HG02870 (cell line): ENCODE results near the gene XRCC3.

ENCODE experiments used
- ATAC-seq: cut with Tn5 transposase; IDR thresholded peaks from one replicate; pipeline ENCODE4 v1.9.1; 2021; ENCODE audit warnings: mild to moderate bottlenecking, moderate library complexity; ENCODE audit not compliant: unreplicated experiment

XRCC3 gene

DNA sequence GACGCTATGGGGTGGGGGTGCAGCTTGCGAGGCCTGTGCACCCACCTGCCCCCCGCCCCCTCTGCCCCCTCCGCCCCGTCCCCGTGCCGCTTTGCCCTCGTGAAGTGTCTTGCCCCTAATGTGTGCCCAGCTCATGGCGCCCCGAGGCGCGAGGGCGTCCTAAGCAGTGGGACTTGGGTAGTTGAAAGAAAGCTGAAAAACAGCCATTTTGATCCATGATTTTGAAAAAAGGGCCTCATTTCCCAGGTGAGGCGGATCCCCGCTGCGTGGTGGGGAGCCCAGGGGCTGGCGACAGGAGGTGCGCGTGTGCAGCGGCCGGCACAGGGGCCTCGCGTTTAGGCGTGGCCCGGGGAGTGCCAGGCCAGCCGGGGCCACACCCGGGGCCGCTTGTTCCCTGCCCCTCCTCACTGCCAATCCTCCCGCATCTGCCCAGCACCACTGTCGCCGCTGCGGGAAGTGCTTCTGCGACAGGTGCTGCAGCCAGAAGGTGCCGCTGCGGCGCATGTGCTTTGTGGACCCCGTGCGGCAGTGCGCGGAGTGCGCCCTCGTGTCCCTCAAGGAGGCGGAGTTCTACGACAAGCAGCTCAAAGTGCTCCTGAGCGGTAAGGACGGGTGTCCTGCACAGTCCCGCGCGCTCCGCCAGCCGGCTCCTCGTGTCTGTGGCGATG, 12.2 kb upstream of the XRCC3 start:
- ATAC-seq, result no peak

DNA sequence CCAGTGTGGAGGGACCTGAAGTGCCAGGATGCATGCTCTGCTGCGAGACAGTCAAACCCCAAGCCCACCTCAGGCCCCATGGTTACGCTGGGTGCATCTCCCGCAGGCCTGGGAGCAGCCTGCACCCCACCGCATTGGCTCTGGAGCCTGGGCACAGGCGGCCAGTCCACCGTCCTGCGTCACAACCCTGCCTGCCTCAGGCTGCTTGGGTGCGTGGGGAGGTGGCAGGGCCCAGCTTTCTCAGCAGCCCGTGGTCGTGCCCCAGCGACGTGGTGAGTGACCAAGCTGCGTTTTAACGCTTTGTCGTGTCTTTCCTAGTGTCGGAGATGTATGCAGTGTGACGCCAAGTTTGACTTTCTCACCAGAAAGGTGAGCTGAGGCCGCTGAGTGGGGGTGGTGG, 11.2 kb upstream of the XRCC3 start:
- ATAC-seq, result no peak

DNA sequence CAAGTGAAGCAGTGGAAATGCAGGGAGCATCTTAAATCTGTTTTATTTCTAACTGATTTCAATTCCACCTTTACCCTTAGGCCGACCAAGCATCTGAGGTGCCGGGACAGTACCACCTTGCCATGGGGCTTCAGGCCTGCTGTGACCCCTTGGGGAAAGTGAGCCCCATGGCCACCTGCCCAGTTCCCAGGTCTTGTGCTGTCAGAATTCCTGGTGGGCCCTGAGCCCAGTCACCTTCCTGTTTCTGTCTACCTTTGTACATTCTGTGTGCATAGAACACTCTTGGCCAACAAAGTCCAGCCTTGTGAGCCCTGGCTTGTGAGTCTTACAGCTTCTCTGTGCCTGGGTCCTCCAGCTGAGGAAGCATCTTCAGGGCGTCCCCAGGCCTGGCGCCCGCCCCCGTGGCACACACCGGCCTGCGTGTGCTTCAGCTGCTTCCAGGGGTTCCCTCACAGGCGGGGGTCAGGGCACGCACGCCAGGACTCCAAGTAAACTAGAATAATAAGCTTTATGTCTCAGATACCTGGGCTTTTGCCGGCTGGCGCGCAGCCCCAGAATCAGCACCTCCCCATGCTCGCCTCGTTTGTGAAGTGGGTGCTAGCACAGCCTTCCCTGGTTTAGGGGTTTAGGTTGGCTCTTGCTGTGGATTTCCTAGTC, 10.6 kb upstream of the XRCC3 start:
- ATAC-seq, result no peak

GRCh38 chr14:103725001-103725682, 9.9 kb upstream of the XRCC3 start:
- no peak for ATAC-seq

- ATAC-seq, result no peak
Observed at GRCh38 chr14:103724116-103724515, 8.9 kb upstream of the XRCC3 start.

DNA sequence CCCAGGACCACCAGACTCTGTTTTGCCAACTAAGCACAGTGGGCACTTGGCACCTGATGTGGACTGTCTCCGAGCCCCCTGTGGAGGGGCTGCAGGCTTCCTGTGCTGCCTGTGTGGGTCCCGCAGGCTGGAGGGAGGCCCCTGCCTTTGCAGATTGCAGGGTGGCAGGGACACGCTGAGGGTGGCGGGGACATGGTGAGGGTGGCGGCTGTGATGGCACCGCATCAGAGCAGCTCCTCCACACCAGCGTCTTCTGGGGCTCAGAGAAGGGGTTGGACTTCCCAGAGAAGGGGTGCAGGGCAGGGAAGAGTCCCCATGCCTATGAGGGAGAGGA, 8.5 kb upstream of the XRCC3 start:
- ATAC-seq, result no peak

DNA sequence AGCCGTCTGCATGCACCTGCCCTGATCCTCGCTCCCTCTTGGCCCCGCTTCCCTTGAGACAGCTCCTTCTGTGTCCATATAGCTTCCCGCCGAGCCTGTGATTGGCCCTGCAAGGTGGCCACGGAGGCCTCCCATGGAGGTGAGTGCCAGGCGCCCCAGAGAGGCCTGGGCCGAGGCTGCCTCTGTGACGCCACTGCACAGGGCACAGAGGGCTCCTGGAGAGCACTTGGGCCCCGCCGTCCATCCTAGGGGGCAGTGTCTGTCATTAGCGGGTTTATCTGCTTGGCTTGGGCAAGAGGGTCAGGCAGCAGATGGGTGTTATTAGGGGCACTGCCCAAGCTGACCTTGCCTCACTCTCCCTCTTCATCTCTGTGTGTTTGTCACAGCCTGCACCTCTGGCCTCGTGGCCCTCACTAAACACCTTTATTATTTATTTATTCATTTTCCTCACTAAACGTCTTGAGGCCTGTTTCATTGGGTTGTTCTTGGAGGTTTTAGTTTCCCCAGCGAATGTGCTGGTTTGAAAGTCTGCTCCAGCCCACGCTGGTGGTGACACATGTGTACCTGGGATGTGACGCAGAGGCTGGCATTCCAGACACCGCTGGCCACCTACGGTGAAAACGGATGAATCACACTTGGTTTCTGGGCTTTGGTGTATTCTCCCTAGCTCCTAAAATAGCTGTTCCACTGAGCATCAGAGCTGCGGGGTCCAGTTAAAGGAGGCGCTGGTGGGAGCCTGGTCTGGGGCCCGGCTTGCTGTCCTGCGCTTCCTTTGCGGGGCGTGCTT, 6.3 kb upstream of the XRCC3 start:
- ATAC-seq, result no peak

DNA sequence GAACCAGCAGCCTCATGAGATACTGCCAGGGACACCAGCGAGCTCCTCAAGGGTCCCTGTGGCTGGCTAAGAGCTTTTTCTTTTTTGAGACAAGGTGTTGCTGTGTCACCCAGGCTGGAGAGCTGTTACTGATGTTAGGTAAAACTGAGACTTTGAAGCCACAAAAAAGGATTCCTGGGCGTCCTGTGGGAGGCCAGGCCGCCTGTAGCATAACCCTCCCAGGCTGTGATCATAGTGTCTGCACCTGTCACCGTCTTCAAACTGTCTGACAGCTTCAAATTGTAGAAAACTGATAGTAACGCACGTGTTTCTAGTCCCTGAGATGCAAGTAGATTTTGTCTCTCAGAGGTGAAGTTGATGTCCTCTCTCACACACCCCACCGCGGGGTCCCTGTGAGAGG, 4.5 kb upstream of the XRCC3 start:
- ATAC-seq, result no peak

DNA sequence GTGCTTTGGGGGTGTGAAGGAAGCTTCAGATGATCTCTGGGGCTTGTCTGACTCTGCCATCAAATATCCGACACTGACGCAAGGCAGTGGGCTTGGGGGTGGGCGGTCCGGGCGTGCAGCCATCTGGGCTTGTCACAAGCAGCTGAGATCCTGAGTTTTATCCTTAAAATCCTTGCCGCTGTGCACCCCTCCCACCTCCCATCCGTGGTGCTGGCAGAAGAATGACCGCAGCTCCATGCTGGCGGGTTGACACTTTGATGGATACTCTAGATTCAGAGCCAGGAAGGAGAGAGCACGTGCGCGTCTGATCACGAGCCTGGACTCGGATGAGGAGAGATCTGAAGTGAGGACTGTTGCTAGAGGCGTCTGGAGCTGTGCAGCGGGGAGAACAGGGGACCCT, 3.3 kb upstream of the XRCC3 start:
- ATAC-seq, result no peak

- ATAC-seq, result no peak
Observed at GRCh38 chr14:103716899-103717411, 1.7 kb upstream of the XRCC3 start.

DNA sequence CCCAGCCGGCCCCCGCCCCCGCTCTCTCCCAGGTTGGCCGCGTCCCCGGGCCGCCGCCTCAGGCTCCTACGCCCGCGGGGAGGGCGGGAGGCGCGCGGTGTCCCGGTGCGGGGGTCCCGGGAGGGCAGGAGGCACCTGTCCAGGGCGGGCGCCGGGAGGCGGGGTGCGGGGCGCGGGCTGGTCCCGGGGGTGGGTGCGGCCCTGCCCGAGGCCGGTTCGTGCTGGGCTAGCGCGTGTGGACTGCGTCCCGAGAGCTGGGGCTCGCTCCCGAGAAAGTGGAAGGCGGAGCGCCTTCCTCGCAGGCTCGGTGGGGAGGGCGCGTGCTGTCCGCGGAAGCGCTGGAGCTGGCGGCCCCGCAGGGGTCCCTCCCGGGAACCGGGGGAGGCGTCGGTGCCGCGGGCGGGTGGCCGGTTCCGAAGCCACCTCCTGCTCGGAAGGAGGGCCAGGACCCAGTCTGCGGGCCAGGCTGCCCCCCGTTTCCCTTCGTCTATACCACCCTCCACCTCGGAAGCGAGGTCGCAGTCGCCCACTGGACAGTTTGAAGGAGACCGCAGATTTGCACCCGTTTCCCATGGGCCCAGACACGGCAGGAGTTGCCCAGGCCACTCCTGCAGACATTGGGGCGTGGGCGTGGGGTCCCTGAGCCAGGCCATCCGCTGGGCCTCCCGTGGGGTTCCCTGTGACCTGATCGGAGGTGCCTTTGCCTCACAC, 995 bp upstream of the XRCC3 start:
- ATAC-seq, result no peak

DNA sequence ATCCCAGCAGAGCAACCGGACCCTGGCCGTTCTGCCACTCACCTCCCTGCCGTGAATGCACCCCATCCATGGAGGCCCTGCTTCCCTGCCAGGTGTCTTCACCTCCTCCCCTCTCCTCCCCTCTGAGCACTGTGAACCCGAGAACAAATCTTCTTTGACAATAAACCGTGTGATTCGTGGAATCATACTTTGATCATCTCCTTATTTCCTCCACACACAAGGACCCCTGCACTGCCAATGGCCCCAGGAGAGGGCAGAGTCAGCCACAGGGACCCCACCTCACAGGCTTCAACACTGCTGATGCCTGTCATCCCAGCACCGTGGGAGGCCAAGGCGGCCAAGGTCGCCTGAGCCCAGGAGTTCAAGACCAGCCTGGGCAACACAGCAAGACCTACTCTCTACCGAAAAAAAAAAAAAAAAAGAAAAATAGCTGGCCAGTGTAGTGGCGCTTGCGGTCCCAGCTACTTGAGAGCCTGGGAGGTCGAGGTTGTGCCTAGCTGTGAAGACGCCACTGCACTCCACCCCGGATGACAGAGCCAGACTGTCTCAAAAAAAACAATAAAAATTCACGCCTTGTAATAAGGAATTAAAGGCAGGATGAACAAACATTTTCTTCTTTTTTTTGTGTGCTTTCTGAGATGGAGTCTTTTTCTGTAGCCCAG, 1.1 kb downstream of the XRCC3 start:
- no peak for ATAC-seq

DNA sequence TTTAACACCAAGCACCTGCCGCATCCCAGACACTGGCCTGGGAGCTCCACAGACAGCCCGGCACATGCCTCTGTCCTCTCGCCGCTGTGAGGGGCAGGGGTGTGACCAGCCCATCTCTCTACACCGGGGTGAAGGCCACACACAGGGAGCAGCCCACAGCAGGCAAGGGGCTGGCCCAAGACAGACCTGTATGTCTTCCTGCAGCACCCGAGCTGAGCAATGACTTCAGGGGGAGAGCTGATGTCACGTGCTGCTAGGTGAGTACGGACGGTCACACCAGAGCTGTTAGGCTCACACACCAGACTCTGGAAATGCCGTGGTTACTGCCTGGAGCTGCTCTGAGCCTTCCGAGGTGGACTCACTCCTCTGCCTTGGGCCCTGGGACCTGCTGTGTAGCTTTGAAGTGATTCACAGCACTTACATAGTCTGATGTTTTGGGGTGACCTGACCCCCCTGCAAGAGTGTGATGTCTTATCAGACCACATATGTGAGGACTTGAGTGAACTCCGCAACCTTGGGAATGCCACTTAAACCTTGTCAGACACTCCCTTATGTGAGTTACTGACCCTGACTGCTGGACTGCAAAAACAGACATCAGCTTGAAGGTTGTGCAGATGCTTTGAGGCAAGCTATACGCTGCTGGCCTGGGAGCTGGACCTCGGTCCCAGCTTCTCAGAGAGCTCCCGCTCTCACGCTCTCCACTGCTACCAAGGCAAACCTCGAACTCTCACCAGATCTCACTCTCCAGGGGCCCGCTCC, 1.8 kb downstream of the XRCC3 start:
- no peak for ATAC-seq

DNA sequence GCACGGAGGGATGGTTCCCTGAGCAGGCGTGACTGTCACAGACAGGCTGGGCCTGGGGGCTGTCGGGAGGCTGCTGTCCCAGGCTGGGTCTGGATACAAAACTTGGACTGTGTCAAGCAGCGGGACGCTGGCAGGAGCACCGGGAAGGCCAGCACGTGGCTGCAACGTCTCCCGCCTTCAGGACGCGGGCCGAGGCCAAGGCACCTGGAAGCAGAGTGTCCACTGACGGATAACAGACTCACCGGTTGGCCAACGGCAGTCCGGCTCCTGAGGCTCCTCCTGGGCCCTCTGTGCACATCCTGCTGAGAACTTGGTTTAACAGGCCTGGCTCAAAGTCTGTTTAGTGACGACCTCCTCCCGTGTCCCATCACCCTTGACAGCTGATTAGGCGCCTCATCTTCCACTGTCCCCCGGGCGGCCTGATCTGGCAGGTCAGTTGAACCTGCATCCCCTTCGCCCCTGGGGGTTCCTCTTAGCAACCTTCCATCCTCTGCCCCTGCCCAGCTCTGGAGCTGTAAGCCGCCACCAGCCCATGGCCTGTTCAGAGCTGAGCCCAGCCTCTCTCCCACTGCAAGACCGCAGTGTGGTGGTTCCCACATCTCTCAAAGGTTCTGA, 2.5 kb downstream of the XRCC3 start:
- ATAC-seq, result no peak

- ATAC-seq, result no peak
Observed at GRCh38 chr14:103711516-103712431, 3.5 kb downstream of the XRCC3 start.

GRCh38 chr14:103710771-103711377, 4.4 kb downstream of the XRCC3 start:
- no peak for ATAC-seq

- no peak for ATAC-seq
Observed at GRCh38 chr14:103709814-103710213, 5.4 kb downstream of the XRCC3 start.

DNA sequence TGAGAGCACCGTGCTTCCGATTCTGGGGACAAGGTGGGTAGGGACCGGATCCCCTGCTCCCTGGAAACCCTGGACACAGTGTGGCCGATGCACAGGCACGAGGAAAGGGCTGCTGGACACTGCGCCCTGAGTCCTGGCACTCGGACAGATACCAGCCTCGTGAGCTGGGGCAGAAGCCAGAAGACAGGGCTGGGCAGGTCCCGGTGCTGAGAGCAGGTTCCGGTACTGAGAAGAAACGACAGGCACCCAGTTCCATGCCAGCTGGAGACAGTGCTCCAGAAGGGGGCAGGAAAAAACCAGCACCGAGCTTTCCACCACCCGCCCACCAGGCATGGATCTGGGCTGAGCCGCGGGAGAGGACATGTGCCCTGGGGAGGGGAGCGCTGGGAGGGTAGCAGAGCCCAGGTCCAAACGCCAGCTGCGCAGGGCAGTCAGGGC, 6.5 kb downstream of the XRCC3 start:
- ATAC-seq, result no peak
